Epithelial cell of prostate (primary cell): ENCODE data around the gene PRR19.
"Not testable (repeated sequence)": the region's sequence is repeated elsewhere in the genome, so short reads cannot be mapped to it uniquely, and the experiment has no call there.

ENCODE experiments used
- DNase-seq: peaks from one replicate; pipeline ENCODE4 v3.0.0-alpha.2; 2011; ENCODE audit warnings: low read depth, low spot score
- H3K27ac ChIP-seq: fragments of 450-650 bp; 2 replicates; pipeline ENCODE4 v1.5.1; 2017; ENCODE audit warnings: mild to moderate bottlenecking

PRR19 gene

DNA sequence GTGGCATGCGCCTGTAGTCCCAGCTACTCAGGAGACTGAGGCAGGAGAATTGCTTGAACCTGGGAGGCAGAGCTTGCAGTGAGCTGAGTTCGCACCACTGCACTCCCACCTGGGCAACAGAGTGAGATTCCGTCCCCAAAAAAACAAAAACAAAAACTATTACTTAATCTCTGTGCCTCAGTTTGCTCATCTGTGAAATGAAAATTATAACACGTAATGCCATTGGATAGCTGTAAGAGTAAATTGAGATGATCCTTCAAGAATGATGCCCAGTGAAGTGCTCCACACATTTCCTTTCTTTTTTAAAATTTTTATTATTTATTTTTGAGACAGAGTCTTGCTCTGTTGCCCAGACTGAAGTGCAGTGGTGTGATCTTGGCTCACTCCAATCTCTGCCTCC is 38.0 kb downstream of the PRR19 start:
- not testable (repeated sequence) for H3K27ac ChIP-seq, DNase-seq

DNA sequence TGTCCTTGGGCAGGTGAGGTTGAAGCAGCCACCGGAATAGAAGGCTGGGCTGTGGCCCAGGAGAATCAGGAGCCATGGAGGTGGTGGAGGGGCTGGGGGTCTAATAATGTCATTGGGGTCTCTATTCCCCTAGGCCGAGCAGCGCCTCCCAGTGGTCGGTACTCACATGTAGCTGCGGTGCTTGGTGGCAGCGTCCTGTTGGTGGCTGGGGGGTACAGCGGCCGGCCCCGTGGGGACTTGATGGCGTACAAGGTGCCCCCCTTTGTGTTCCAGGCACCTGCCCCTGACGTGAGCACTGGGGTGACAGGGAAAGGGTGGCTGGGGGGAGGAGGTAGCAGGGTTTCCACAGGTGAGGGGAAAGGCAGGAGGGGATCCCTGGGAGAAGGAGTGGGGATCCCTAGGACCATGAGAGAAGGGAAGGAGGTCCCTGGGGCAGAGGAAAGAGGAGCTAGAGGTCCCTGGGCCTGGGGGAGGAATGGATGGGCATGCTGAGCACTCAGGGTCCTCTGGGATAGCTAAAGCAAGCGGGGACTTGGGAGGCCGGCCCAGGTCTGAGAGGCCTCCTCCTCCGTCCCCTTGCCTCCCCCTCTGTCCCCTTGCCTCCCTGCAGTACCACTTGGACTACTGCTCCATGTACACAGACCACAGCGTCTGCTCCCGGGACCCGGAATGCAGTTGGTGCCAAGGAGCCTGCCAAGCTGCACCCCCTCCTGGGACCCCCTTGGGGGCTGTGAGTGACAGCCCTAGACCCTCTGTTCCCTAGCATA is 41.6 kb downstream of the PRR19 start:
- H3K27ac ChIP-seq = no peak overlapping the region
- DNase-seq = no peak

DNA sequence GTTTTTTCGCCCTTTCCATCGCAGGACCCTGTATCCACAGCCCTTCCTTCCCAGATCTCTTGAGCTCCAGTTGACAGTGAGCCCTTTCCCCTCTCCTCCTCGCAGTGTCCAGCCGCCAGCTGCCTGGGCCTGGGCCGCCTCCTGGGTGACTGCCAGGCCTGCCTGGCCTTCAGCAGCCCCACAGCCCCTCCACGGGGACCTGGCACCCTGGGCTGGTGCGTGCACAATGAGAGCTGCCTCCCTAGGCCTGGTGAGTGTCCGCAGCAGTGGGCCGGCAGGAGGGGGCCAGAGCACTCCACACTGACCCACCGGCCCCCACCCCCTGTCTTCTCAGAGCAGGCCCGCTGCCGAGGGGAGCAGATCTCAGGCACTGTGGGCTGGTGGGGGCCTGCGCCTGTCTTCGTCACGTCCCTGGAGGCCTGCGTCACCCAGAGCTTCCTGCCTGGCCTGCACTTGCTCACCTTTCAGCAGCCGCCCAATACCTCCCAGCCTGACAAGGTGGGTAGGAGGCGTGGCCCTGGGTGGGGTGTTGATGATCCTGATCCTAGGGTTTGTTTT is 42.5 kb downstream of the PRR19 start:
- H3K27ac ChIP-seq = no peak overlapping the region

DNA sequence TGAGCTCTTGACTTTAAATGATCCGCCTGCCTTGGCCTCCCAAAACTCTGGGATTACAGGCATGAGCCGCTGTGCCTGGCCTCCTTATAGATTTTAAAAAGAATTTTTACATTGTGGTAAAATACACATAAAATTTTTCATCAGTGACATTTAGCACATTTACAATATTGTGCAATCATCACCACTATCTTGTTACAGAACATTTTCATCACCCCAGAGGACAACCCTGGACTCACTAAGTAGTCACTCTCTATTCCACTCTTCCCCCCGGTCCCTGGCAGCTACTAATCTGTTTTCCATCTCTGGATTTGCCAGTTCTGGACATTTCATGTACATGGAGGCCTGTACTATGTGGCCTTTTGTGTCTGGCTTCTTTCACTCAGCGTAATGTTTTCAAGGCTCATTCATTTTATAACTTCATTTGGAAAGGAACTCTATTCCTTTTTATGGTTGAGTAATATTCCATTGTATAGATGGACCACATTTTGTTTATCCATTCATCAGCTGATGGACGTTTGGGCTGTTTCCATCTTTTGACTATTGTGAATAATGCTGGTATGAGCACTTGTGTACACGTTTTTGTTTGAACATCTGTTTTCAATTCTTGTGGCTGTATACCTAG is 43.4 kb downstream of the PRR19 start:
- no peak overlapping the region for H3K27ac ChIP-seq
- DNase-seq = no peak

More for the DNA sequence above, 42.5 kb downstream of the PRR19 start:
- no peak for DNase-seq

DNA sequence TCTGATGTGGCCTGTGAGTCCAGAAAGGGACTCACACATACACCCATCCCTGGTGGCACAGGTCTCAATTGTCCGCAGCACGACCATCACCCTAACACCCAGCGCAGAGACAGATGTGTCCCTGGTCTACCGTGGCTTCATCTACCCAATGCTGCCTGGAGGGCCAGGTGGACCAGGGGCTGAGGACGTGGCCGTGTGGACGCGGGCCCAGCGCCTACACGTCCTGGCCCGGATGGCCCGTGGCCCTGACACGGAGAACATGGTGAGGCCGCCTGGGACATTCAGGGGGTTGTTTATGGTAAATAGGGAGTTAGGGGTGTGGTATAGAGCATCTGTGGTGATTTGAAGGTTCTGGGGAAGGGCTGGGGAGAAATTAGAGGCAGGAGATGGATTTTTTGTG is 46.3 kb downstream of the PRR19 start:
- no peak for DNase-seq
- H3K27ac ChIP-seq = no peak overlapping the region

DNA sequence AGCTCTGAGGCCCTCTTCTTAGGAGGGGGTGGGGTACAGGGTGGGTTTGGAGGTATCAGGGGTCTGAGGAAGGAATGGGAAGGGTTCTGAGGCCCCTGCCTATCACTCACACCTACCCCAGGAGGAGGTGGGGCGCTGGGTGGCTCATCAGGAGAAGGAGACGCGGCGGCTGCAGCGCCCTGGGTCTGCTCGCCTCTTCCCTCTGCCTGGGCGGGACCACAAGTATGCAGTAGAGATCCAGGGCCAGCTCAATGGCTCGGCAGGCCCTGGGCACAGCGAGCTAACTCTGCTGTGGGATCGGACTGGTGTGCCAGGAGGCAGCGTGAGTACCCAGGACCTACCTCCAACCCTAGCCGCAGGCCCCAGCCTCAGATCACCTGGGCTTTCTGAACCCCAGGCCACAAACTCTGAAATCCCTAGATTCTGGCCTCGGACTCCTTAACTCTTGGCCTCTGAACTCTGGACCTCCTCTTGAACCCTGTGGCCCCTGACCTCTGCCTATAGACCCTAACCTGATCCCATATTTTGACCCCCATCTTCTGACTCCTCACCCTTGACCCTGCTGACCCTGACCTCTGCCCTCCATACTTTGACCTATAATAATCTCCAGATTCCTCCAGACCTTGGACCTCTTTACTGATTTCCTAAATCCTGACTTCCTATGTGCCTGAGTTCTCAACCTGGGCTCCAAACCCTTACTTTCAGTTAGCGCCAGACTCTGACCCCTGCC is 47.6 kb downstream of the PRR19 start:
- H3K27ac ChIP-seq = no peak overlapping the region
- DNase-seq = no peak

DNA sequence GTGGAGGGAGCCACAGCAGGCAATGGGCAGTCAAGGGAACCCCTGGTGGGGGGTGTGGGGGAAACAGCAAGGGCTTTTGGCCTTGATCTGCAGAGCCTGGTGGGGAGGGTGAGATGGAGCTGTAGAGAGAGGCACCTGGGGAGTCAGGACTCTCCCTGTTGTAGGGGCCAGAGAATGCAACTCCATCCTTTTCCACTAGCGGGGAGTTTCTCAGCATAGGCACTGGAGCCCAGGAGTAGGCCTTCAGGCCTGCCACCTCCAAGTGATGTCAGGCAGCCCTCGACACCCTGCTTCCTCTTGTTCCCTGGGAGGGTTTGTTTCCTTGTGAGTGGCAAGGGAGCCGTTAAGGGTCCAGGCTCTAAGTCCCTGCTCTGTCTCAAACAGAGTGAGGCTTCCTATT is 48.5 kb downstream of the PRR19 start:
- no peak for DNase-seq
- H3K27ac ChIP-seq = no peak overlapping the region

DNA sequence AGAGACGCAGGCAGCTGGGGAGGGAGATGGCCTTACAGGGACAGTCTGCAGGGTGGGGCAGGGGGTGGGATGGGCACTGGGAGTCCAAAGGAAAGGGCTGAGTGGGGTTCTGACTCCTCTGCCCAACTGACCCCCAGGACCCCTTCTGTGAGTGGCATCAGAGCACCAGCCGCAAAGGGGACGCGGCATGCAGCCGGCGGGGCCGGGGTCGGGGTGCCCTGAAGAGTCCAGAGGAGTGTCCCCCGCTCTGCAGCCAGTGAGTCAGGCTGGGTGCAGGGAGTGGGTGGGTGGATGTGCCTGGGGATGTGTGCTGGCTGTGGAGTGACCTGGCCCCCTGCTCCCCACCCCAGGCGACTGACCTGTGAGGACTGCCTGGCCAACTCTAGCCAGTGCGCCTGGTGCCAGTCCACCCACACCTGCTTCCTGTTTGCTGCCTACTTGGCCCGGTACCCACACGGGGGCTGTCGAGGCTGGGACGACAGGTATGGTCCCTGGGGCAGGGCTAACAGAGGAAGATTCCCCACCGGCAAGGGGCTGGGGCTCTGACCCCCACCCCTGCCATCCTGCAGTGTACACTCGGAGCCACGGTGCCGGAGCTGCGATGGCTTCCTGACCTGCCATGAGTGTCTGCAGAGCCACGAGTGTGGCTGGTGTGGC is 49.3 kb downstream of the PRR19 start:
- DNase-seq = no peak
- H3K27ac ChIP-seq = no peak overlapping the region

DNA sequence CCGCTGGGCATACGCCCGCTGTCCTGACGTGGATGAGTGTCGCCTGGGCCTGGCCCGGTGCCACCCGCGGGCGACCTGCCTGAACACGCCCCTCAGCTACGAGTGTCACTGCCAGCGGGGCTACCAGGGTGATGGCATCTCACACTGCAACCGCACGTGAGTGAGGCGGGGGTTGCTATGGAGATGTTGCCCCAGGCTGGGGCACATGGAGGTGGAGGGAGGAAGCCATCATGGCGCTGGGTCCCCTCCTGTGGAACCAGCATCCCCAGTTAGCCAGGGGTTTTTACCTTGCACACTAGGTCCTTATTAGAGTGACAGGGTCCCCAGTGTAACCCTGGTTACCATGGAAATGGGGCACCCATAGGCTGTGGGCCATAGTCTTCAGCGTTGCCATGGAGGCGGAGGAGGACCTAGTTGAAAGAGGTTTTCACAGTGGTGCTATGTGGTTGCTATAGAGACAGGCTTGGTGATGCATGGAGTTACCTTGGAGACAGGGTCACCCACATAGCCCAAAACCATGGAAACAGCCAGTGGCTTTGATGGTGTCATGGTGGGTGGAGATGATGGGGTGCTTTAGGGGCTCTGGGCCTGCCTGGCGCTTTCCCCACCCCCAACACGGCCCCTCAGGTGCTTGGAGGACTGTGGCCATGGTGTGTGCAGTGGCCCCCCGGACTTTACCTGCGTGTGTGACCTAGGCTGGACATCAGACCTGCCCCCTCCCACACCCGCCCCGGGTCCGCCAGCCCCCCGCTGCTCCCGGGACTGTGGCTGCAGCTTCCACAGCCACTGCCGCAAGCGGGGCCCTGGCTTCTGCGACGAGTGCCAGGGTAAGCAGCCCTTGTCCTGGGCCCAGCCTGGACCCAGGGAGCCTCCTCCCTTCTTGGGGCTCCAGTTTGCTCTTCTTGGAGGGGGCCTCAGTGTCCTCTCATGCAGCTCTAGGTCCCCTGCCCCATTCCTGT is 50.6 kb downstream of the PRR19 start:
- no peak overlapping the region for H3K27ac ChIP-seq
- DNase-seq = no peak

DNA sequence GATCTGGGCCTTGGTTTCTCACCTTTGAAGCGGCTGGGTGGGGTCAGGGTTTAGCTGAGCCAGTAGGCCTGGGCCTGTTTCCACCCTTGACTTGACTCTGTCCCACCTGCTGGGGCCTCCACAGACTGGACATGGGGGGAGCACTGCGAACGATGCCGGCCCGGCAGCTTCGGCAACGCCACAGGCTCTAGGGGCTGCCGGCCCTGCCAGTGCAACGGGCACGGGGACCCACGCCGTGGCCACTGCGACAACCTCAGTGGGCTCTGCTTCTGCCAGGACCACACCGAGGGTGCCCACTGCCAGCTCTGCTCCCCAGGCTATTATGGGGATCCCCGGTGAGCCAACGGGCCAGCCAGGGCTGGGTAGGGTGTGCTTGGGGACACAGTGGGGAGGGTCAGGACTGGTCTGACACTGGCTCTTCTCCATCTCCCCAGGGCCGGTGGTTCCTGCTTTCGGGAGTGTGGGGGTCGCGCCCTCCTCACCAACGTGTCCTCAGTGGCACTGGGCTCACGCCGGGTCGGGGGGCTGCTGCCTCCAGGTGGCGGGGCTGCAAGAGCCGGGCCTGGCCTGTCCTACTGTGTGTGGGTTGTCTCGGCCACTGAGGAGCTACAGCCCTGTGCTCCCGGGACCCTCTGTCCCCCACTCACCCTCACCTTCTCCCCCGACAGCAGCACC is 51.5 kb downstream of the PRR19 start:
- no peak for DNase-seq
- no peak overlapping the region for H3K27ac ChIP-seq

DNA sequence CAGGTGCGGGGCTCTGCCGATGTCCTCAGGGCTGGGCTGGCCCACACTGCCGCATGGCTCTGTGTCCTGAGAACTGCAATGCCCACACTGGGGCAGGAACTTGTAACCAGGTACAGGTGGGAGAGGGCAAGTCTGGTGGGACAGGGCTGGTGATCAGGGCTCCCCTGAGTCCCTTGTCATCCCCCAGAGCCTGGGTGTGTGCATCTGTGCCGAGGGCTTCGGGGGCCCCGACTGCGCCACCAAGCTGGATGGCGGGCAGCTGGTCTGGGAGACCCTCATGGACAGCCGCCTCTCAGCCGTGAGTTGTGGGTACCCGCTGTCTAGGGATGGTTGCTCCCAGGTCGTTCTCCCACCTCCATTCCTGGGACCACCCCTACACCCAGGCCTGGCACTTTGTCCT is 54.0 kb downstream of the PRR19 start:
- DNase-seq = no peak

DNA sequence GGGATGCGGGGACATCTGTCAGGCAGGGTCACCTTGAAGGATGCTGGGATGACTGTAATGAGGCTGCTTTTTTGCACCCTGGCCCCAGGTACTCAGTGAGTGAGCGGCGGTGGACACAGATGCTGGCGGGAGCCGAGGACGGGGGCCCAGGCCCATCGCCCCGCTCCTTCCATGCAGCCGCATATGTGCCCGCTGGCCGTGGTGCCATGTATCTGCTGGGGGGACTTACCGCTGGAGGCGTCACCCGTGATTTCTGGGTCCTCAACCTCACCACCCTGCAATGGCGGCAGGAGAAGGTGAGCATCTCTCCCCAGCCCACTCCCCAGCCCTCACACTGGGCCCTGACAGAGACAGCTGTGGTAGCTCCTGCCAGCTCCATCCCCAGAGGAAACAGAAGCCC is 54.8 kb downstream of the PRR19 start:
- H3K27ac ChIP-seq = no peak overlapping the region
- no peak for DNase-seq

More for the DNA sequence above, 54.0 kb downstream of the PRR19 start:
- no peak overlapping the region for H3K27ac ChIP-seq

DNA sequence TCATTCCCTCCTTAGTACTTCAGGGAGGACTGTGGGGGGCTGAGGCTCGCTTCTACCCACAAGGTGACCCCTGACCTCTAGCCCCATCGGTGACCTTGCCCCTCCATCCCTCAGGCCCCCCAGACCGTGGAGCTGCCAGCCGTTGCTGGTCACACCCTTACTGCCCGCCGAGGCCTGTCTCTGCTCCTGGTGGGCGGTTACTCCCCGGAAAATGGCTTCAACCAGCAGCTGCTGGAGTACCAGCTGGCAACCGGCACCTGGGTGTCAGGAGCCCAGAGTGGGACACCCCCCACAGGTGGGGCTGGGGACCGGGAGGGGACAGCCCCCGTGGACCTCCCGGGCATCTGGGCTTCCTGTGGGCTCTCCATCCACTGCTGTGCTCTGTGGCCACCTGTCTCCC is 55.4 kb downstream of the PRR19 start:
- no peak for DNase-seq
- H3K27ac ChIP-seq = no peak overlapping the region
